ENCODE measurements around the gene TOX2. TPM values are rescaled to one million over a fixed set of nuclear protein-coding genes. Genes with fewer than 3 reads are reported as not detected.

TOX2 gene
- total RNA-seq, 1 donor from 2014 or later, result not detected

DNA sequence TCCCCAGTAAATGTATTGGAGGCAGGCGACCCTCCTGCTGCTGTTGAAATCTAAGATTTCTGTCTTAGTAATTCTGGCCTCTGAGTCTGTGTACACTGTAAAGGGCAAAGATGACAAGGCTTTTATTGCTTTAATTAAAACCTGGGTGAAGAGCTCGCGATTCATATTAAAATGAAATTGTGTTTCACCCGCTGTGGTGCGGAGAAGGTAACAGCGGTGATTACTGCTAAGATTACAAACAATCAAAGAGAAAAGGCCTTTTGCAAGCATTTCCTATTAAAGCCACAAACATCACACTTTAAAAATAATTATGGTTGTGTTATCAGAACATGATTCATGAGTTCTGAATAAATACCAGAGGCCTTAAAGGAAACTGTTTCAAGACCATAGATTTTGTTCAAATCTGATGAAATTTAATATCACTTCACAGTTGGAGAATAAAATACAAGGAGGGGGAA, 69.3 kb downstream of the TOX2 start:
- H3K27me3 ChIP-seq (ENCODE audit: control insufficient read depth, insufficient read depth, low read length), result peaks cover 2% of the 10 kb centered on the region
- DNase-seq (ENCODE audit: low read depth) (no peak), FAIRE-seq (no peak)
- H3K36me3 ChIP-seq (ENCODE audit: control insufficient read depth, insufficient read depth, low read length), result no peaks in the 10 kb centered on the region
- TF ChIP-seq CTCF (IDR thresholded peaks at IDR 0.05; ENCODE audit: insufficient read depth, low read length, severe bottlenecking), result no peak
- H3K4me3 ChIP-seq (ENCODE audit: low read depth, low read length), result no peak overlapping the region

DNA sequence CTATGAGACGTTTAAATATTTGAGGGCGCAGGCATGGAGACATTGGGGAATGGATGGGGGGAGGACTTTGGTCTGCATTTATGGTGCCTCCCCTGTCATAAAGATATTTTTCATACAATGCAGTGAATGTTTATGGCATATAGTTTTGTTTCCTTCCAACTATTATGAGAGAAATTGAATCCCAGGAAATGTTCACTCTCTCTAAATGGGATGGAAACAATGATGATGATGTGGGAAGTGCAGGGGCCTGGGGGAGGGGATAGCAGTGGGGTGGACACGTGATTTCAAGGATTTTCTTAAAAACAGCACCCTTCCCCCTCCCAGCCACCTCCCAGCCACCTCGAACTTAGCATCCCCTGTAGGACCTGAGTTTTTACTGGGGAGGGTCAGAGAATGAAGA, 69.9 kb downstream of the TOX2 start:
- DNase-seq (ENCODE audit: low read depth) (no peak), FAIRE-seq (no peak)
- Histone ChIP-seq H3K4me3 (ENCODE audit: low read depth, low read length) (no peak overlapping the region), H3K27me3 (ENCODE audit: control insufficient read depth, insufficient read depth, low read length) (no peaks in the 10 kb centered on the region), H3K36me3 (ENCODE audit: control insufficient read depth, insufficient read depth, low read length) (no peaks in the 10 kb centered on the region)
- no peak for TF ChIP-seq CTCF (IDR thresholded peaks at IDR 0.05; ENCODE audit: insufficient read depth, low read length, severe bottlenecking)

GRCh38 chr20:43985121-43985520, 70.5 kb downstream of the TOX2 start:
- DNase-seq (ENCODE audit: low read depth) (no peak), FAIRE-seq (no peak)
- no peak for TF ChIP-seq CTCF (IDR thresholded peaks at IDR 0.05; ENCODE audit: insufficient read depth, low read length, severe bottlenecking)
- H3K4me3 ChIP-seq (ENCODE audit: low read depth, low read length), result no peak overlapping the region
- H3K27me3 ChIP-seq (ENCODE audit: control insufficient read depth, insufficient read depth, low read length), result no peaks in the 10 kb centered on the region
- no peaks in the 10 kb centered on the region for H3K36me3 ChIP-seq (ENCODE audit: control insufficient read depth, insufficient read depth, low read length)

DNA sequence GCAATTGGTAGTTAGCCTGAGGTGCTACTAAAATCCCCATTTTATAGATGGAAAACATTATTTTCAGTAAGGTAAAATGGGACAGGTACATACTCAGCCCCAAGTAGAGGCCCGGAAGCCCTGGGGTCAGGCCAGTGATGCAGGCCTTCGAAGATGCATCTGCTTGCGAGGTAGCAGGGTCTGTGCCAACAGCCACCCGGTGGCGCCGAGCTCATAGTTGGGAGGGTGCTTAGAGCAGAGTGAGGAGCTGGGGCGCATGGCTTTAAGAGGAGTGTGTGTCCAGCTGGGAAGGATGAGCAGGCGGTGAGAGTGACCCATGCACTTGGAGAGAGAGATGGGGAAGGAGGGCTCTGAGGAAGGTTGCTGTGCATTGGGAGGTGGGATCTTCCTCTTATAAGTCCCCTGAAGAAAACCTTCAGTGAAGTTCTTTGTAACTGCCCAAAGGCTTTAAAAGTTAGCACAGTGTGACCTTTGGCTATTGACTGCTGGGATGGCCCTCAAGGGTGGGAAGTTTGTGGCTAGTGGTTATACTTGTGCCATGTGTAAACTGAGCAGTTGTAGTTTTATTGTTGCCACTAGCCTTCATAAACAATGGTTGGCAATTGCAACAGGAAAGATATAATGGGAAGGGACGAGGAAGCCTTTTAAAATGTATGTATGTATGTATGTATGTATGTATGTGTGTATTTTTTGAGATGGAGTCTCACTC, 71.1 kb downstream of the TOX2 start:
- DNase-seq (ENCODE audit: low read depth) (no peak), FAIRE-seq (no peak)
- H3K27me3 ChIP-seq (ENCODE audit: control insufficient read depth, insufficient read depth, low read length), result no peaks in the 10 kb centered on the region
- TF ChIP-seq CTCF (IDR thresholded peaks at IDR 0.05; ENCODE audit: insufficient read depth, low read length, severe bottlenecking), result no peak
- H3K36me3 ChIP-seq (ENCODE audit: control insufficient read depth, insufficient read depth, low read length), result no peaks in the 10 kb centered on the region
- no peak overlapping the region for H3K4me3 ChIP-seq (ENCODE audit: low read depth, low read length)

DNA sequence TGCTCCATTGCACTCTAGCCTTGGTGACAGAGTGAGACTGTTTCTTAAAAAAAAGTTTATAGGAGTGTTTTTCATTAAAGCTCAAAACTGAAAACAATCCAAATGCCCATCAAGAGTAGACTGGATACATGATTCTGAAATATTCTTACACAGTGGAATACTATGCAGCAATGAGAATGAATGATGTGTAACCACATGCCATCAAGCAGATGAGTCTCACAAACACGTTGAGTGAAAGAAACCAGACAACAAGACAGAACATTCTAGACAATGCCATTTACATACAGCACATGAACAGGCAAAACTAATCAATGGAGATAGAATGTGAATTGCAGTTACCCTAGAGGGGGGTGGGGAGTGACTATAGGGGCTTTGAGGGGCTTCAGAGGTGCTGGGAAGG, 72.4 kb downstream of the TOX2 start:
- no peak for DNase-seq (ENCODE audit: low read depth)
- H3K27me3 ChIP-seq (ENCODE audit: control insufficient read depth, insufficient read depth, low read length), result no peaks in the 10 kb centered on the region
- no peak for TF ChIP-seq CTCF (IDR thresholded peaks at IDR 0.05; ENCODE audit: insufficient read depth, low read length, severe bottlenecking)

DNA sequence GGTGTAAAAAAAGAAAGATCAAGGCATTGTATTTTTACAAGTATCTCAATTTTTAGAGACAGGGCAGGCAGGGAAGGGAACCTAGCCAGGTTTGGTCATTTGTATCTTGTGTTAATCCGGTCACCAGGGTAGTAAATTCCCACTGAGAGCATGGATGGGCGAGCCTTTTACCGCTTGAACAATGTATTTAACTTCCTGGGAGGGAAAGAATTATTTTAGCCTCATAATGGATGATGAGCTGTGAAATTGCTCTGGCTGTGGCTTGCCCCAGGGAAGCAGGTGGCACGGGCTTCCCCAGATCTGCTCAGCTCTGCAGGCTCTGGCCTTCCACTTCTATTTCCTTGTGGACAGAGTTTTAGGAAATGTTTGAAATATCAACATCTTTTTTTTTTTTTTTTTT, 72.9 kb downstream of the TOX2 start:
- H3K36me3 ChIP-seq (ENCODE audit: control insufficient read depth, insufficient read depth, low read length), result no peaks in the 10 kb centered on the region
- FAIRE-seq (no peak), DNase-seq (ENCODE audit: low read depth) (no peak)
- H3K27me3 ChIP-seq (ENCODE audit: control insufficient read depth, insufficient read depth, low read length), result no peaks in the 10 kb centered on the region
- no peak for TF ChIP-seq CTCF (IDR thresholded peaks at IDR 0.05; ENCODE audit: insufficient read depth, low read length, severe bottlenecking)
- no peak overlapping the region for H3K4me3 ChIP-seq (ENCODE audit: low read depth, low read length)

More for the DNA sequence above, 72.4 kb downstream of the TOX2 start:
- Histone ChIP-seq H3K4me3 (ENCODE audit: low read depth, low read length) (no peak overlapping the region), H3K36me3 (ENCODE audit: control insufficient read depth, insufficient read depth, low read length) (no peaks in the 10 kb centered on the region)
- no peak for FAIRE-seq

Data from bronchial epithelial cell (primary cell).